ENCODE results near the gene HES2.
"Not testable (repeated sequence)": the region's sequence is repeated elsewhere in the genome, so short reads cannot be mapped to it uniquely, and the experiment has no call there.

HES2 gene

DNA sequence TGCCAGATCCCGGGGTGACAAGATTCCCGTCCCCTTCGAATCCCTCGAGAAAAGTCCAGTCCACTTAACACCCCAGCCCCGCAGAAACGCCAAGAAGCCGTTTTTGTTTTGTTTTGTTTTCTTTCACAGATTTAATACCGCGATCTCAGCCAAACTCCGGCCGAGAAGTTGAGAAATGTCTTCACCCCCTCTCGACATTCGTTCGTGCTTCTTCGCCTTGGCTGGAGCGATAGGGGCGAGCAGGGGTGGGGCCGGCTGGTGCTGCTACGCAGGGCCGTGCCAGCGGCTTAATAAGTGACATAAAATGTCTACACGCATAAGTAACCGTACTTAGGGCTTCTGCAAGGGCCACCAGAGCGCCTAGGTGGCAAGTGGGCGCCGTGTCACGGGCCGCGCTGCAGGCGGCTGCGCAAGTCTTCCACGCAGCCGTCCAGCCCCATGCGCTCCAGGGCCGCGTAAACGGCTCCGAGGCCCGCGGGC lies 41.4 kb upstream of the HES2 start:
- DNase-seq (ENCODE audit: low read depth) = no peak
- TF ChIP-seq, protein P1, sequence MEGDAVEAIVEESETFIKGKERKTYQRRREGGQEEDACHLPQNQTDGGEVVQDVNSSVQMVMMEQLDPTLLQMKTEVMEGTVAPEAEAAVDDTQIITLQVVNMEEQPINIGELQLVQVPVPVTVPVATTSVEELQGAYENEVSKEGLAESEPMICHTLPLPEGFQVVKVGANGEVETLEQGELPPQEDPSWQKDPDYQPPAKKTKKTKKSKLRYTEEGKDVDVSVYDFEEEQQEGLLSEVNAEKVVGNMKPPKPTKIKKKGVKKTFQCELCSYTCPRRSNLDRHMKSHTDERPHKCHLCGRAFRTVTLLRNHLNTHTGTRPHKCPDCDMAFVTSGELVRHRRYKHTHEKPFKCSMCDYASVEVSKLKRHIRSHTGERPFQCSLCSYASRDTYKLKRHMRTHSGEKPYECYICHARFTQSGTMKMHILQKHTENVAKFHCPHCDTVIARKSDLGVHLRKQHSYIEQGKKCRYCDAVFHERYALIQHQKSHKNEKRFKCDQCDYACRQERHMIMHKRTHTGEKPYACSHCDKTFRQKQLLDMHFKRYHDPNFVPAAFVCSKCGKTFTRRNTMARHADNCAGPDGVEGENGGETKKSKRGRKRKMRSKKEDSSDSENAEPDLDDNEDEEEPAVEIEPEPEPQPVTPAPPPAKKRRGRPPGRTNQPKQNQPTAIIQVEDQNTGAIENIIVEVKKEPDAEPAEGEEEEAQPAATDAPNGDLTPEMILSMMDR (conservative IDR thresholded peaks at IDR 0.05; ENCODE audit: low read depth, low read length) = no peak
- H3K4me3 ChIP-seq (ENCODE audit: low read length) = no peak overlapping the region

DNA sequence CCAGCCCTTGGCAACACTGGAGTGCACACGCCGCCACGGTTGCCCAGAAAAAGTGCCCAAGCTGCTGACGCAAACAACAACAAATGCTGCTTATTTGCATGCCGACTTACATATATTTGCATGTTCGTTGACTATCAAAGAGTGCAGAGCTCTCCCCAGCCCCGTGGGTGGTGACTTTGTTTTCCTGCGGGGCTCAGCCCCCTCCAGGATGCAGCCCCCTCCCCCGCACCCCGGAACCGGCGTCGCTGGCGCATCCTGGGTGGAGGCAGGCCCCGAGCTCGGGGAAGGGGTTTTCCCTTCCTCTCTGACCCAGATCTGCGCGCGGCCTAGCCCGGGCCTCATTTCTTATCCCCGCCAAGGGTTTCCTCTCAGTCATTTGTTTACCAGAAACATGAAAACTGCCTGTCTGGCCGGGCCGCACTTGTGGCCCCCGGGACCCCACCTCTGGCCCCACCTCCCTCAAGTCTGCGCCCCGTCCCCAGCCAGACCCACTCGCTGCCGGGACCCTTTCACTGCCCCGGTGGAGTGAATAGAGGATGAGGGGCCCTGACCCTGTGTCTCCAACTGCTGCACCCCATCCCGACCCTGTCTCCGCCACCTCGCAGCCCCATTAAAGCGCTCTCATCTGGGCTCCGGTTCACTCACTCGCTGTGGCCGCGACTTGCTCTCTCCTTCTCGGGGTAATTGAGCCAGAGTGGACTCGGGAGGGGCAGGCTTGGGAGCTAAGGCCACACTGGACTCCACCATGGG lies 40.8 kb upstream of the HES2 start:
- TF ChIP-seq, protein P1 (conservative IDR thresholded peaks at IDR 0.05; ENCODE audit: low read depth, low read length) = no peak
- no peak for DNase-seq (ENCODE audit: low read depth)
- no peak overlapping the region for H3K4me3 ChIP-seq (ENCODE audit: low read length)

DNA sequence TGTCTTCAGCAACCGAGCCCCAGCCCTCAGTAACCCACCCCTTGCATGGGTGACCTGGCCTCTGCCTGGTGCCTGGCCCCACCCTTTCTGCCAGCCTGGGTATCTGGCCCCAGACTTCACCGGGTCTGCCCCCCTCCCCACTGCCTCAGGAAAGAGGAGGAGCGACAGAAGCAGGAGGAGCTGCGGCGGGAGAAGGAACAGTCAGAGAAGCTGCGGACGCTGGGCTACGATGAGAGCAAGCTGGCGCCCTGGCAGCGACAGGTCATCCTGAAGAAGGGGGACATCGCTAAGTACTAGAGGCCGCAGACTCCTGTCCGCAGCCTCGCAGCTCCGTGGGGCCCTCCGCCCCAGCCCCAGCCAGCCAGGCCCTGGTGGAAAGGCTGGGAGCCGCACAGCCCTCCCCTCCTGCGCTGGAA lies 40.1 kb upstream of the HES2 start:
- no peak overlapping the region for H3K4me3 ChIP-seq (ENCODE audit: low read length)
- TF ChIP-seq, protein P1 (conservative IDR thresholded peaks at IDR 0.05; ENCODE audit: low read depth, low read length) = no peak
- DNase-seq (ENCODE audit: low read depth) = no peak

DNA sequence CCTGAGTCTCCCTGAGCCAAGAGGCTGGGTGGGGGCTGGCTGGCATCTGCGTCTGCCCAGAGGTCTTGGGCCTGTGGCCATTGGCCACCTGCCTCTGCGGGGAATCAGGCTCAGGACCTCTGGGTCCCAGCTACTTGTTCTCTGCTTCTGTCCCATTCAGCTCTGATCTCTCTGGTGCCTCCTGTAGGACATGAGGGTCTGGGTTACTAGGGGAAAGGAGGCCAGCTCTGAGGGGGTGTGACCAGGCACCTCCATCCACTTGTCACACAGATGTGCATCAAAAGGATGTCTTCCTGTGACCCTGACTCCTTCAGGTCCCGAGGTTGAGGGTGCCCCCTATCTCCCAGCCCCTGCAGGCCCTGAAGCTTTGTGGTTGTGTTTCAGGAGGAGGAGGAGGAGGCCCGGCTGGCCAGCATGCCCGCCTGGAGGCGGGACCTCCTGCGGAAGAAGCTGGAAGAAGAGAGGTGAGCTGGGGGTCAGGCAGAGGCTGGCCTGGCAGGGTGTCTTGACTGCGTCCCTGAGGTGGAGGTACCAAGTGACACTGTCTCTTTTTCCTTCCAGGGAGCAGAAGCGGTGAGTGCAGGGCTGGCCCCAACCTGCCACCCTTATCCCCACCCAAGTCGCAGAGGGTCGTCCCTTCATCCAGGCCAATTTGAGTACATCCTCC lies 37.2 kb upstream of the HES2 start:
- TF ChIP-seq, protein P1 (conservative IDR thresholded peaks at IDR 0.05; ENCODE audit: low read depth, low read length) = peak; percentile 5
- DNase-seq (ENCODE audit: low read depth) = no peak

DNA sequence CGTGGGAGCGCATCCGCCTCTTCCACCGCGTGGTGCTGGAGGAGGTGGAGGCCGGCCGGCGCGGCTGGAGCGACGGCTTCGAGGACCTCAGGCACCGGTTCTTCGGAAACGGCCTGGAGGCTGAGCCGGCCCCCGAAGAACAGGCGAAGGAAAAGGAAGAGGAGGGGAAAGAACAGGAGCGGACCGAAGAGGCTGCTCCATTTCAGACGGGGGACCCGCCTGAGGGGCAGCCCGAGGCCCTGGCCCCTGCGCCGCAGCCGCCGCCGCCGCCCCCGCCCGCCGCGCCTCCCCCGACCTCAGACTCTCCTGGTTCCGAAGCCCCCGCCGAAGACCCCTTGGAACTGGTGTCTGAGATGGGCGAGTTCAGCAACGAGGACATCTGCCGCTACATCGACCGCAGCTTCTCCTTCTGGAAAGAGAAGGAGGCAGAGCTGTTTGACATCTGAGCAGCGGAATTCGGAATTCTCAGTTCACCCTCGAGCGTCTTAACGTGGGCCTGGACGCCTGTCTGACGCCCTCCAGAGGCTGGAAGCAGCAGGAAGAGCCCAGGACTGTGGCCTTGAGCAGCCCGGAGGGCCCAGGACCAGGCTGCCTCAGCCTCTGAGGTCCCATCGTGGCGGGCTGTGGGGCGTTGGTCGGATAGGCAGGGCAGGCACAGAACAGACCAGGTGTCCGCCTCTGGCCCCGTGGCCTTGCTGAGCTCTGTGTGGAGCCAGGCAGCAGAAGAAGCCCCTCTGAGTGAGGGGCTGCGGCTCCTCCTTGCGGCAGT lies 36.2 kb upstream of the HES2 start:
- not testable (repeated sequence) for H3K4me3 ChIP-seq (ENCODE audit: low read length); DNase-seq (ENCODE audit: low read depth)
- TF ChIP-seq, protein P1 (conservative IDR thresholded peaks at IDR 0.05; ENCODE audit: low read depth, low read length) = peak; percentile 7

More for the DNA sequence above, 37.2 kb upstream of the HES2 start:
- no peak overlapping the region for H3K4me3 ChIP-seq (ENCODE audit: low read length)

DNA sequence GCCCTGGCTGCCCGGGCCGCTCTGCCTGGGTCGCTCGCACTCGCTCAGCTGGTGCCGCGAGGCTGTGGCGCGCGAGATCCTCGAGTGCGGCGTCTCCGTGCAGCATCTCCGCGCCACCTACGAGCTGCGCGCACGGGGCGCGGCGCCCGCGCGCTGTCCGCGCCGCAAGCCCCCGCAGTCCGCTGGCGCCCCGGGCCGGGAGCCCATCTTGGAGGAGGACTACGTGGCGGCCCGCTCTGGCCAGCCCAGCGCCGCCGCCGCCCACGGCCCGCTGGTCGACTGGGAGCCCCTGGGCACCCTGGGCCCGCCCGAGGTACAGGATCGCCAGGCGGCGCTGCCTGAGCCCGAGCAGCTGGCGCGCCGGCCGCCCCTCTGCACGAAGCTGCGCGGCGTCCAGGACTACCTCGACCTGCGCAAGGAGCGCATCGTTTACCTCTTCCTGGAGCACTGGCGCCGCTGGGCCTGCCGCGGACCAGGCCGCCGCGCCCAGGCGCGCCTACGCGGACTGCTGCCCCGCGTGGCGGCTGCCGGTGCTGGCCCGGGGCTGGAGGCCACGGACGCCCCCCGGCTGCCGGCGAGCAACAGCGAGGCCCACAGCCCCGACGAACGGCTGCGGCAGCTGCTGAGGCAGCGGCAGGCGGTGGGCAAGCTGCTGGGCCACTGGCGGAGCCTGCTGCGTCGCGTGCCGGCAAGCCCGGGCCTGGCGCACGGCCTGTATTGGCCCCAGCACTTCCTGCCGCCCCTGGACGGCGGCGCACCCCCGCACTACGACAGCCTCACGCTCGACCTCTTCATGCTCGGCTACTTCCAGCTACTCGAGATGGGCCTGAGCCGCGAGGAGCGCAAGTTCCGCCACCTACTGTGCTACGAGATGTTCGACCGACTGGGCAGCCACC lies 35.4 kb upstream of the HES2 start:
- TF ChIP-seq, protein P1 (conservative IDR thresholded peaks at IDR 0.05; ENCODE audit: low read depth, low read length) = no peak
- DNase-seq (ENCODE audit: low read depth) = no peak
- no peak overlapping the region for H3K4me3 ChIP-seq (ENCODE audit: low read length)

DNA sequence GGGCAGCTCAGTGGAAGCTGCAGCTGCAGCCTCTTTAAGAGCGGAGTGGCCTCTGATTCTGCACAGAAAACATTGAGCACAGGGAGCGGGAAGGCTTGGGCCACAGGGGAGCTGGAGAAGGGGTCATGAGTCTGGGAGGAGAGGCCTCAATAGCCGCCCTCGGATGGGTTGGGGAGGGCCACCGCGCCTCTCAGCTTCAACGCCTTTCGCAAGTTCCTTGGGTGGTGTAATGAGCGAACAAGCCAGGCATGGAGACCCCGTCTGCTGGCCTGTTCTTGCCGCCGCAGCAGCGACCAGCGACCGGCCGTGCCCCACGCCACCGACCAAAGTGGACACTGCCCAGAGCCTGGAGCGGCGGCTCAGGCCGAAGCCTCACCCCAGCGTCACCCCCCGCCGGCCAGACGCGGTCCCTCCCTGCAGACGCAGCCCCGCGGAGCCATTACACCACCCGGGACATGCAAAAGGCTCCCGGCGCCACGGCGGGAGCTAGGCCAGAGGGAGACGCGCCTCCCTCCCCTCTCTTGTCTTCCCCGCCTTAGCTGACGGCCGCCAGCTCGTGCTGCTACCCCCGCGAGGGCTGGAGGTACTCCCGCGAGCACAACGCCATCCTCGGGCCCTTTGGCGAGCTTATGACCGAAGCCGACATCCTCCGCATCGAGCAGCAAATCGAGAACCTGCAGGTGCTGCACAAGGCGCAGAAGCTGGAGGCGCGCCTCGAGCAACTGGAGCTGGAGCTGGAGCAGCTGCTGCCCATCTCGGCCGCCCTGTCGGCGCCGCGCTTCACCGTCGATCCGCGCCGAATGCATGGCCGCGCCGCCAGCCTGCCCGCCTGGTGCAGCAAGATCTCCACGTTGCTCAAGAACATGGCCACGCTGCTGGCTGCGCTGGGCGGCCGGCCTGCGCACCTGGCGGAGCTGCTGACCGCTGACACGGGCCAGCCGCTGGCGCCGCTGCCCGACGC lies 34.5 kb upstream of the HES2 start:
- not testable (repeated sequence) for DNase-seq (ENCODE audit: low read depth); H3K4me3 ChIP-seq (ENCODE audit: low read length)

Data from retinal pigment epithelial cell (primary cell).